Measurements from ENCODE around the gene SLC16A13. TPM values are rescaled to one million over a fixed set of nuclear protein-coding genes. Genes with fewer than 3 reads are reported as not detected.

SLC16A13 gene
- total RNA-seq, 2 donors from 2014 or later: 1.6 TPM; not detected in 1

DNA sequence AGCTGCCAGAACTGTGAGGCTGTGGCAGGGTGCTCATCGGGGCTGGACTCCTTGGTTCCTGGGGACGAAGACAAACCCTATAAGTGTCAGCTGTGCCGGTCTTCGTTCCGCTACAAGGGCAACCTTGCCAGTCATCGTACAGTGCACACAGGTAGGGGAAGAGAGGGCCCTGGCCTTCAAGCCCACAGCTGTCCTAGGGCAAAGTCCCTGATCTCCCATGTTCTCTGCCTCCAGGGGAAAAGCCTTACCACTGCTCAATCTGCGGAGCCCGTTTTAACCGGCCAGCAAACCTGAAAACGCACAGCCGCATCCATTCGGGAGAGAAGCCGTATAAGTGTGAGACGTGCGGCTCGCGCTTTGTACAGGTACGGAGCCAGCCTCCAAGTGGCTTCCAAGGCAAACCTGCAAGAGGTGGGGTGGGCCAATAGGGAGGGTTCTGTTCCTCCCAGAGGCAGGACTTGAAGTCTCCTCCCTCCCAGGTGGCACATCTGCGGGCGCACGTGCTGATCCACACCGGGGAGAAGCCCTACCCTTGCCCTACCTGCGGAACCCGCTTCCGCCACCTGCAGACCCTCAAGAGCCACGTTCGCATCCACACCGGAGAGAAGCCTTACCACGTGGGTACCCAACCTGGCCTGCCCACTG, 9.2 kb upstream of the SLC16A13 start:
- Histone ChIP-seq H3K27me3 (no peaks in the 10 kb centered on the region), H3K27ac (no peak overlapping the region), H3K9me3 (no peaks in the 10 kb centered on the region), H3K36me3 (replicated peaks in 1 of 2; ENCODE audit: insufficient read depth in 1 of 2, low read depth in 2 of 2) (no peaks in the 10 kb centered on the region), H3K4me3 (no peak overlapping the region), H3K4me1 (peaks cover 24% of the 10 kb centered on the region)
- no peak for DNase-seq
- no peak for ATAC-seq
- WGBS, 2 donors: 75 to 77% methylated on average over 17 to 29 of the region's 29 CpGs
- no peak for TF ChIP-seq POLR2A (IDR thresholded peaks at IDR 0.05)
- TF ChIP-seq, protein P1, sequence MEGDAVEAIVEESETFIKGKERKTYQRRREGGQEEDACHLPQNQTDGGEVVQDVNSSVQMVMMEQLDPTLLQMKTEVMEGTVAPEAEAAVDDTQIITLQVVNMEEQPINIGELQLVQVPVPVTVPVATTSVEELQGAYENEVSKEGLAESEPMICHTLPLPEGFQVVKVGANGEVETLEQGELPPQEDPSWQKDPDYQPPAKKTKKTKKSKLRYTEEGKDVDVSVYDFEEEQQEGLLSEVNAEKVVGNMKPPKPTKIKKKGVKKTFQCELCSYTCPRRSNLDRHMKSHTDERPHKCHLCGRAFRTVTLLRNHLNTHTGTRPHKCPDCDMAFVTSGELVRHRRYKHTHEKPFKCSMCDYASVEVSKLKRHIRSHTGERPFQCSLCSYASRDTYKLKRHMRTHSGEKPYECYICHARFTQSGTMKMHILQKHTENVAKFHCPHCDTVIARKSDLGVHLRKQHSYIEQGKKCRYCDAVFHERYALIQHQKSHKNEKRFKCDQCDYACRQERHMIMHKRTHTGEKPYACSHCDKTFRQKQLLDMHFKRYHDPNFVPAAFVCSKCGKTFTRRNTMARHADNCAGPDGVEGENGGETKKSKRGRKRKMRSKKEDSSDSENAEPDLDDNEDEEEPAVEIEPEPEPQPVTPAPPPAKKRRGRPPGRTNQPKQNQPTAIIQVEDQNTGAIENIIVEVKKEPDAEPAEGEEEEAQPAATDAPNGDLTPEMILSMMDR (IDR thresholded peaks at IDR 0.05): no peak
- intact Hi-C loops (cut with DNase I): loop anchor here (10.0 kb wide), 1 partner anchor 182 kb away; no protein-coding TSS in a partner anchor

DNA sequence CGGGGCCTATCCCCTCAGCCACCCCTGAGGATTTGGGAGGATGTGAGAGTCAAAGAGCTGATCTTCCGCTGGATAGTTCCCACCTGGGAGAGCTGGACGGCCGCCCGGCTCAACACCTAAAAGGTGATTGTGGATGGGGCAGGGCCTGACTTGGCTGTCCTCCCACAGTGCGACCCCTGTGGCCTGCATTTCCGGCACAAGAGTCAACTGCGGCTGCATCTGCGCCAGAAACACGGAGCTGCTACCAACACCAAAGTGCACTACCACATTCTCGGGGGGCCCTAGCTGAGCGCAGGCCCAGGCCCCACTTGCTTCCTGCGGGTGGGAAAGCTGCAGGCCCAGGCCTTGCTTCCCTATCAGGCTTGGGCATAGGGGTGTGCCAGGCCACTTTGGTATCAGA, 8.5 kb upstream of the SLC16A13 start:
- no peaks in the 10 kb centered on the region for H3K27me3 ChIP-seq
- H3K4me3 ChIP-seq: no peak overlapping the region
- no peak for ATAC-seq
- TF ChIP-seq, protein P1 (IDR thresholded peaks at IDR 0.05): no peak
- TF ChIP-seq POLR2A (IDR thresholded peaks at IDR 0.05): no peak
- no peaks in the 10 kb centered on the region for H3K36me3 ChIP-seq (replicated peaks in 1 of 2; ENCODE audit: insufficient read depth in 1 of 2, low read depth in 2 of 2)
- peaks cover 17% of the 10 kb centered on the region for H3K4me1 ChIP-seq
- no peak overlapping the region for H3K27ac ChIP-seq
- H3K9me3 ChIP-seq: no peaks in the 10 kb centered on the region
- 65 to 79% methylated on average over 5 to 12 of the region's 13 CpGs for WGBS, 2 donors
- DNase-seq: no peak
- intact Hi-C loops (cut with DNase I): loop anchor here (10.0 kb wide), 1 partner anchor 183 kb away; no protein-coding TSS in a partner anchor

DNA sequence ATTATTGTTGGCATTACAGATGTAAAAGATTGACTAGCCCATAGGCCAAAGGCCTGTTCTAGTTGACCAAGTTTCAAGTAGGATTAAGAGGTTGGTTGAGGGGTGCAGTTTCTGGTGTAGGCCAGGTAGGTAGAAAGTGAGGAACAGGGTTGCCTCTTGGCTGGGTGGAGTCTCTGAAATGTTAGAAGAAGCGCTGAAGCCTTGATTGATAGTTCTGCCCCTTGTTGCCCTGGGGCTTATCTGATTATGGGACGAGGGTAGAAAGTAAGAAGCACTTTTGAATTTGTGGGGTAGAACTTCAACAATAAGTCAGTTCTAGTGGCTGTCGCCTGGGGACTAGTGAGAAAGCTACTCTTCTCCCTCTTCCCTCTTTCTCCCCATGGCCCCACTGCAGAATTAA, 6.7 kb upstream of the SLC16A13 start:
- intact Hi-C loops (cut with DNase I): loop anchor here (10.0 kb wide), 1 partner anchor 184 kb away; no protein-coding TSS in a partner anchor
- no peaks in the 10 kb centered on the region for H3K9me3 ChIP-seq
- no peak overlapping the region for H3K4me3 ChIP-seq
- DNase-seq (no peak), ATAC-seq (no peak)
- H3K36me3 ChIP-seq (replicated peaks in 1 of 2; ENCODE audit: insufficient read depth in 1 of 2, low read depth in 2 of 2): no peaks in the 10 kb centered on the region
- no peaks in the 10 kb centered on the region for H3K4me1 ChIP-seq
- no peaks in the 10 kb centered on the region for H3K27me3 ChIP-seq
- 78 to 83% methylated on average over 3 of the region's 3 CpGs for WGBS, 2 donors
- H3K27ac ChIP-seq: no peak overlapping the region
- TF ChIP-seq, protein P1 (IDR thresholded peaks at IDR 0.05): no peak
- TF ChIP-seq POLR2A (IDR thresholded peaks at IDR 0.05): no peak

DNA sequence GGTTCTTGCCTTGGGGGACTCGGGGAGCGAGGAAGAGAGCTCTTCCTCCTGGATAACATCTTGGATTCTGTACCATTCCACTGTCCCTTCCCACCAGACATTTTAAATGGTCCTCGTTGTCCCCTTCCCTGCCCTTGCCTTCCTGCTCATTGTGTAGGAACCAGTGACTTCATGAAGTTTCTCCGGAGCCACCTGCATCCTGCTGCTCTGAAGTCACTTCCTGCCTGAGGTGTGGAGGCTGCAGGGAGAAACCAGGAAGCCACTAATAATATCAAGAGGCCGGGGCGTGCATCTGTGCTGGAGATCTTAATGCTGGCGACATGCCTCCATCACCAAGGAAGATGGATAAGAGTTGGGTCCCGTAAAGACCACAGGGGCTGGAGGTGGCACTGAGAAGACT, 6.2 kb upstream of the SLC16A13 start:
- Histone ChIP-seq H3K4me1 (no peaks in the 10 kb centered on the region), H3K4me3 (no peak overlapping the region), H3K27me3 (no peaks in the 10 kb centered on the region), H3K36me3 (replicated peaks in 1 of 2; ENCODE audit: insufficient read depth in 1 of 2, low read depth in 2 of 2) (no peaks in the 10 kb centered on the region), H3K27ac (no peak overlapping the region), H3K9me3 (no peaks in the 10 kb centered on the region)
- DNase-seq: no peak
- ATAC-seq: peak; percentile 43
- intact Hi-C loops (cut with DNase I): loop anchor here (10.0 kb wide), 1 partner anchor 185 kb away; no protein-coding TSS in a partner anchor
- WGBS, 2 donors: 63 to 73% methylated on average over 6 to 8 of the region's 8 CpGs
- TF ChIP-seq, protein P1 (IDR thresholded peaks at IDR 0.05): no peak
- TF ChIP-seq POLR2A (IDR thresholded peaks at IDR 0.05): no peak

All from body of pancreas (tissue), 4 donors.